Right lobe of liver (tissue), 4 donors: Measurements from ENCODE around the gene ADH4.

ENCODE experiments used
- CTCF ChIP-seq, 4 donors: fragments of 200-600 bp in 3 of 4; fragments of 450-650 bp in 1 of 4; IDR thresholded peaks; one replicate each; pipeline versions ENCODE4 v1.5.1 to v1.8.0; 2016 to 2022; ENCODE audit warnings: antibody characterized with exemption in 4 of 4, mild to moderate bottlenecking in 2 of 4
- POLR2A ChIP-seq: fragments of 450-650 bp; IDR thresholded peaks from one replicate; pipeline ENCODE4 v1.6.1; 2017; ENCODE audit warnings: antibody characterized with exemption, mild to moderate bottlenecking
- donor health status: DM: no; HTN: no; CAD: no.
- donor health status: DM: no; HTN: no; CAD: no.
- donor health status: DM: no; HTN: yes; CAD: no.

DNA sequence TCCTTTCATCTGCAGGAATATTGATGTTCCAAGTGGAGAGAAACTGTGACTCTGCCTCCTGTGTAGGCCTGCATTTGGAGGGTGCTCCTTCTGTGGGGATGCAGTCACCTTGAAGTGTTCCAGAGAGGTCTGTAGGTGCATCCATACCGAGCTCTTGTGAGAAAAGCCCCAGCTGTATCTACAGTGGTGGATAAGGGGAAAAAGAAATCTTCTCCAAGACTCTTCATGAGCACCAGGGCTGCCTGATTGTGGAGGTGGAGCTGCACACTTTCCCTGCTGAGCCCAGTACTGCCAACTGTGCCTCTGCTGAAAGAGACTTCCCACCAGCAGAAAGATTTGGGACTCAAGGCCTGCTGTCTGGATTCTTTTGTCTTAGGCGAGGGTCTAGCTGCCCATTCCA is 35.1 kb upstream of the ADH4 start:
- no peak for TF ChIP-seq POLR2A
- TF ChIP-seq CTCF (IDR thresholded peaks at IDR 0.05) = no peak
